Esophagus muscularis mucosa (tissue), 4 donors: ENCODE results near the gene XYLT1.

Source experiments
- EP300 ChIP-seq: sonication (generic); formaldehyde crosslinking; IDR thresholded peaks from one replicate; pipeline ENCODE4 v1.6.1; 2017; ENCODE audit warnings: antibody characterized with exemption
- POLR2A ChIP-seq: fragments of 450-650 bp; IDR thresholded peaks from one replicate; pipeline ENCODE4 v1.6.1; 2017; ENCODE audit warnings: antibody characterized with exemption, moderate library complexity, mild to moderate bottlenecking, low read depth
- POLR2AphosphoS5 ChIP-seq, 2 donors: sonication (generic); formaldehyde crosslinking; IDR thresholded peaks; one replicate each; pipeline ENCODE4 v1.6.1; 2017; ENCODE audit warnings: antibody characterized with exemption in 2 of 2
- TF ChIP-seq, protein P1 (sequence below), 3 experiments: fragments of 200-600 bp in 2 of 3; fragments of 450-650 bp in 1 of 3; sonication (generic) in 2 of 3; IDR thresholded peaks; one replicate each; pipeline ENCODE4 v1.5.1; 2017 to 2019; ENCODE audit warnings: antibody characterized with exemption in 3 of 3, mild to moderate bottlenecking in 2 of 3, moderate library complexity in 1 of 3

DNA sequence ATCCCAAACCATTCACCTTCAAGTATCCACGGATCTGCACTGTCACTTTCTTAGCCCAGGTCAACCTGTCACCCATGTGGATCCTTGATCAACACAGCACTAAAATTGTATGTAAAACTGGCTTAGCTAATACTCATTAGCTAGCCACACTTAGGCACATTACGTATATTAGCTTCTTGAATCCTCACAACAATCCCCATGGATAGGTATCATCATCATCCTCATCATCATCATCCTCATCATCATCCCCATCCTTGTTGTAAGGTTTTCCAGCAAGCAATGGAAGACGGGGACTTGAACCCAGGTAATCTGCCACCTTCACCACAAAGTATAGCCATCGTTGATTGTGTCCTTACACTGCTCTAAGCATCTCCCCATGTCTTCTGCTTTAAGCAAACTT lies 184.3 kb downstream of the XYLT1 start:
- TF ChIP-seq, protein P1, sequence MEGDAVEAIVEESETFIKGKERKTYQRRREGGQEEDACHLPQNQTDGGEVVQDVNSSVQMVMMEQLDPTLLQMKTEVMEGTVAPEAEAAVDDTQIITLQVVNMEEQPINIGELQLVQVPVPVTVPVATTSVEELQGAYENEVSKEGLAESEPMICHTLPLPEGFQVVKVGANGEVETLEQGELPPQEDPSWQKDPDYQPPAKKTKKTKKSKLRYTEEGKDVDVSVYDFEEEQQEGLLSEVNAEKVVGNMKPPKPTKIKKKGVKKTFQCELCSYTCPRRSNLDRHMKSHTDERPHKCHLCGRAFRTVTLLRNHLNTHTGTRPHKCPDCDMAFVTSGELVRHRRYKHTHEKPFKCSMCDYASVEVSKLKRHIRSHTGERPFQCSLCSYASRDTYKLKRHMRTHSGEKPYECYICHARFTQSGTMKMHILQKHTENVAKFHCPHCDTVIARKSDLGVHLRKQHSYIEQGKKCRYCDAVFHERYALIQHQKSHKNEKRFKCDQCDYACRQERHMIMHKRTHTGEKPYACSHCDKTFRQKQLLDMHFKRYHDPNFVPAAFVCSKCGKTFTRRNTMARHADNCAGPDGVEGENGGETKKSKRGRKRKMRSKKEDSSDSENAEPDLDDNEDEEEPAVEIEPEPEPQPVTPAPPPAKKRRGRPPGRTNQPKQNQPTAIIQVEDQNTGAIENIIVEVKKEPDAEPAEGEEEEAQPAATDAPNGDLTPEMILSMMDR (IDR thresholded peaks at IDR 0.05), result no peak
- TF ChIP-seq POLR2A (no peak), POLR2AphosphoS5 (IDR thresholded peaks at IDR 0.05) (no peak), EP300 (no peak)
